OCI-LY3 (cell line): ENCODE measurements around the gene UQCC5.

Experiments used
- H2AFZ ChIP-seq: fragments of 200-600, 300-600 bp; shearing (Covaris generic); 2 replicates; pipeline ENCODE4 v1.6.0; 2014; ENCODE audit warnings: antibody characterized with exemption, low read depth, low read length
- H3K27ac ChIP-seq: fragments of 200-600, 300-600 bp; sonication (generic); 2 replicates; pipeline ENCODE4 v1.5.1; 2014; ENCODE audit warnings: mild to moderate bottlenecking, low read length, moderate library complexity, mixed read lengths
- H3K27me3 ChIP-seq: fragments of 200-600, 300-600 bp; sonication (generic); 2 replicates; pipeline ENCODE4 v1.6.1; 2014; ENCODE audit warnings: low read depth, low read length, mixed read lengths
- H3K36me3 ChIP-seq: fragments of 200-600, 300-600 bp; sonication (generic); replicated peaks from 2 replicates; pipeline ENCODE3; 2014; ENCODE audit warnings: low read depth, low read length, mixed read lengths
- H3K4me1 ChIP-seq: fragments of 300-600, 200-600 bp; sonication (generic); 2 replicates; pipeline ENCODE4 v1.6.1; 2014; ENCODE audit warnings: low read length, mixed read lengths
- H3K4me2 ChIP-seq: fragments of 200-600, 300-600 bp; sonication (generic); 2 replicates; pipeline ENCODE4 v1.6.1; 2014; ENCODE audit warnings: low read length, mixed read lengths
- H3K4me3 ChIP-seq: fragments of 300-600, 200-600 bp; sonication (generic); 2 replicates; pipeline ENCODE4 v1.5.1; 2014; ENCODE audit warnings: antibody characterized with exemption, mild to moderate bottlenecking, low read length, moderate library complexity
- H3K79me2 ChIP-seq: fragments of 300-600, 200-600 bp; shearing (Covaris generic); 2 replicates; pipeline ENCODE4 v1.6.1; 2014; ENCODE audit warnings: mild to moderate bottlenecking, low read length, mixed read lengths
- H3K9ac ChIP-seq: fragments of 300-600, 200-600 bp; shearing (Covaris generic); 2 replicates; pipeline ENCODE4 v1.6.0; 2014; ENCODE audit warnings: mild to moderate bottlenecking, low read length, moderate library complexity
- H3K9me3 ChIP-seq: fragments of 200-600, 300-600 bp; shearing (Covaris generic); 2 replicates; pipeline ENCODE4 v1.6.1; 2014; ENCODE audit warnings: low read length, mixed read lengths; ENCODE audit not compliant: insufficient read depth
- H4K20me1 ChIP-seq: fragments of 200-600, 300-600 bp; sonication (generic); 2 replicates; pipeline ENCODE4 v1.6.1; 2016; ENCODE audit warnings: low read length, mixed read lengths; ENCODE audit not compliant: insufficient read depth
- EZH2phosphoT487 ChIP-seq: fragments of 200-600 bp; shearing (Covaris generic); IDR thresholded peaks from 2 replicates; pipeline ENCODE4 v1.6.1; 2018; ENCODE audit warnings: antibody characterized with exemption, mixed run types, low read depth
- TF ChIP-seq, protein P1 (sequence below): fragments of 200-600, 300-600 bp; sonication (generic); IDR thresholded peaks from 2 replicates; pipeline ENCODE4 v1.5.1; 2014; ENCODE audit warnings: antibody characterized with exemption, low read length, low read depth

The UQCC5 gene

DNA sequence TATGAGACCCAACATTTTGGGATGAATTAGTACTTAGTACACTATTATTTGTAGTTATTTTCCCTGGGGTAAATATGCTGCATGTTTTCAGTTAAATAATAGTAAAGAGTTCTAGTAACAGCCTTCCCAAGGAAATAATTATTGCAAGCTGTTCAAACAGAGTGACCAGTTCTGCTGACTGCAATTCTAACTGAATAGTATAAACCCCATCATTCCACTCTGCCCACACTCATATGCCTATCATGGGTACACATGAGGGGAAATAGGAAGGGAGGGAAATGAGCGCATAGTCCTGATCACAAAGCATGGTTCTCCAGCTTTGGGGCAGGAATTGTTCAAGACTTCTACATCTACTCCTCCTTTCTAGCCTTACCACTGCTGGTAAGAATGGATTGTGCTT lies 18.7 kb downstream of the UQCC5 start:
- no peak for TF ChIP-seq EZH2phosphoT487
- TF ChIP-seq, protein P1, sequence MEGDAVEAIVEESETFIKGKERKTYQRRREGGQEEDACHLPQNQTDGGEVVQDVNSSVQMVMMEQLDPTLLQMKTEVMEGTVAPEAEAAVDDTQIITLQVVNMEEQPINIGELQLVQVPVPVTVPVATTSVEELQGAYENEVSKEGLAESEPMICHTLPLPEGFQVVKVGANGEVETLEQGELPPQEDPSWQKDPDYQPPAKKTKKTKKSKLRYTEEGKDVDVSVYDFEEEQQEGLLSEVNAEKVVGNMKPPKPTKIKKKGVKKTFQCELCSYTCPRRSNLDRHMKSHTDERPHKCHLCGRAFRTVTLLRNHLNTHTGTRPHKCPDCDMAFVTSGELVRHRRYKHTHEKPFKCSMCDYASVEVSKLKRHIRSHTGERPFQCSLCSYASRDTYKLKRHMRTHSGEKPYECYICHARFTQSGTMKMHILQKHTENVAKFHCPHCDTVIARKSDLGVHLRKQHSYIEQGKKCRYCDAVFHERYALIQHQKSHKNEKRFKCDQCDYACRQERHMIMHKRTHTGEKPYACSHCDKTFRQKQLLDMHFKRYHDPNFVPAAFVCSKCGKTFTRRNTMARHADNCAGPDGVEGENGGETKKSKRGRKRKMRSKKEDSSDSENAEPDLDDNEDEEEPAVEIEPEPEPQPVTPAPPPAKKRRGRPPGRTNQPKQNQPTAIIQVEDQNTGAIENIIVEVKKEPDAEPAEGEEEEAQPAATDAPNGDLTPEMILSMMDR = no peak
- Histone ChIP-seq H3K79me2 (no peaks in the 10 kb centered on the region), H3K27me3 (no peaks in the 10 kb centered on the region), H3K9ac (no peak overlapping the region), H3K4me3 (no peak overlapping the region), H3K4me2 (no peak overlapping the region), H2AFZ (no peak overlapping the region), H3K27ac (no peak overlapping the region), H4K20me1 (no peaks in the 10 kb centered on the region), H3K9me3 (no peaks in the 10 kb centered on the region), H3K36me3 (peaks cover 61% of the 10 kb centered on the region), H3K4me1 (no peaks in the 10 kb centered on the region)

DNA sequence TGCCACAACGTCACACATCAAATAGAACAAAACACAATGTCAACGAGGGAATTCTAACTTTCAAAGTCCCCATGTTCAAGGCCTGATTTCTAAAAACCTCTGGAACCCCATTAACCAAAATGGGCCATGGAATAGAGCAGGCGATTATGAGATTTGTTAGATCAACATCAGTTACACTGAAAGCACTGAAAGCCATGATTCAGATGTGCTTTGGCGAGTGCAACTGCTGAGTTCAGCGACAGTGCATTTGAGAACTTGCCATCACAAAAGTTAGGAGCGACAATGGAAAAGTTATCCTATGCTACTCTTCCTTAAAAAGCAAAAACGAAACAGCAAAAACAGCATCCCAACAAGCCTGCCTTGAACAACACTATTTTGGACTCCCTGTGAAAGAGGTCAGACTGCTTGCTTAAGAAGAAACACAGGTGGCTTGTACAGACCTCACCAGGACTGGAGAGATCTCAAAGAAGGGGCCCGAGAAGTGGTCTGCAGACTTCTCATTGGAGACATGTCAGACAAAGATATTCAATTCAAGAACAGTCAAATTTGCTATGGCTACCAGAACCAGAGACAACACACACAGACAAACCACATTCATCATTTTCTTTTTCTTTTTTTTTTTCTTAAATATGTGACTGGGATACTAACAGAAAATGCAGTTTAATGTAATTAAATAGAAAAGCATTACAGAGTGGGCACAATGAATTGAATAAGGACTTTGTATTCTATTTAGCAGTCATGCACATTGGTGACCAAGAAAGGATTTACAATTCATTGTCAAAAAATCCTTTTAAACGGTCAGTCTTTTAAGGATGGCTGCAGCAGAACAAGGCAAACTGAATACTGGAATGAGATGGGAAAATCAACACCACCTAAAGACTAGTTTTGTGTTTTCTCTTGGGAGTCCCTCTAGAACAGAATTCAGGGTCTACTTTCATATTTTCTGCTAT lies 20.9 kb downstream of the UQCC5 start:
- H3K4me2 ChIP-seq = no peak overlapping the region
- H3K79me2 ChIP-seq = no peaks in the 10 kb centered on the region
- H3K36me3 ChIP-seq = peaks cover 62% of the 10 kb centered on the region
- H3K9ac ChIP-seq = no peak overlapping the region
- no peak overlapping the region for H2AFZ ChIP-seq
- H3K4me1 ChIP-seq = no peaks in the 10 kb centered on the region
- no peak overlapping the region for H3K27ac ChIP-seq
- no peaks in the 10 kb centered on the region for H4K20me1 ChIP-seq
- H3K27me3 ChIP-seq = no peaks in the 10 kb centered on the region
- no peak for TF ChIP-seq EZH2phosphoT487
- TF ChIP-seq, protein P1 = no peak
- no peaks in the 10 kb centered on the region for H3K9me3 ChIP-seq
- H3K4me3 ChIP-seq = no peak overlapping the region

DNA sequence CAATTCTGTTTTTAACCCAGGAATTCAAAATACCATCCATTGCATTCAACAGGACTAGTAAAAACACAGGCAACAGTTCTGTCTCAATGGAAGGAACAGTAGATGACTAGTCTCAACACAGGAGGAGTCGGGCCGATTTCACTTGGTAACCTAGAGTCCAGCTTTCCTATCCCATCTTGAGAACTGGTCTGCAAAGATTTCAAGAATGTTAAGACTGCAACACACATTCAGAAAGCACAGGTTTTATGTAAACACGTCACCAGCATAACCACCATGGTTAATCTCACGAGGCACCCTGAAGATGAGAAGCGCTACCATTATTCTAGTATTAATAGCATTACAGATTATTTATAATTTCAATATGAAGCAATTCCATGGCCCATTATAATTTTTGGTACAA lies 22.0 kb downstream of the UQCC5 start:
- Histone ChIP-seq H3K79me2 (no peaks in the 10 kb centered on the region), H3K27ac (no peak overlapping the region), H3K4me1 (no peaks in the 10 kb centered on the region), H3K9ac (no peak overlapping the region), H3K36me3 (peaks cover 63% of the 10 kb centered on the region), H3K4me2 (no peak overlapping the region), H4K20me1 (no peaks in the 10 kb centered on the region), H2AFZ (no peak overlapping the region), H3K27me3 (no peaks in the 10 kb centered on the region), H3K9me3 (no peaks in the 10 kb centered on the region), H3K4me3 (no peak overlapping the region)
- TF ChIP-seq, protein P1 = no peak
- no peak for TF ChIP-seq EZH2phosphoT487

DNA sequence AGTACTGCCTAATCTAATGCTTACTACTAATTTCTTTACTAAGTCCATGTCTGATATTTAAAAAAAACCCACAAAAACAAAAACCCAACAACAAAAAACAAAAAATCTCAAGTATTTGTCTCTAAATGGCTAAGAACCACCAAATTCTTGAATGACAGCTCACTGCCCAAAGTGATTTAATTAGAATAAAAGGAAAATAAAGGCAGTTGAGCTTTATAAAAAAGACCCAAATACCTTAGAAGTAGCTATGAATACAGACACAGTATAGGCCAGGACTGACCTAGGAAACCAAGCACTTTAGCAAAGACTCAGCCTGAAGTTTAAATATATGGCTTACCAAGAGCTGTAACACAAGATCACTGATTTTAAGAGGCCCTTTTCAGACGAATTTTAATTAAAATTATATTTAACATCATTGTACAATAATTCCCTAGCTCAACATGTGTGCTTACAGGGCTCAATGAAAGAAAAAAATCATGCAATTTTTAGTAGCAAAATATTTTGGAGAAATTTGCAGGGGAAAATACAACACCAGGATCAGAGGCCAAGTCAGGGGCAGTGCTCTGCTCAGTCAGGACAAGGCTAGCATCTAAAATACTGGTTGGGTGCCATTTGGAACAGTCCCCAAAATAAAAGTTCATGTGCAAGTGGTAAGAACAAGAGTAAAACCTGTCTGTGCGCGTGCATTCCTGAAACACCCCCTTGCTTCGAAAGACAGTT lies 24.8 kb downstream of the UQCC5 start:
- H4K20me1 ChIP-seq = no peaks in the 10 kb centered on the region
- peaks cover 47% of the 10 kb centered on the region for H3K36me3 ChIP-seq
- no peaks in the 10 kb centered on the region for H3K4me1 ChIP-seq
- no peaks in the 10 kb centered on the region for H3K79me2 ChIP-seq
- H3K4me3 ChIP-seq = no peak overlapping the region
- H3K4me2 ChIP-seq = no peak overlapping the region
- no peak overlapping the region for H3K9ac ChIP-seq
- no peaks in the 10 kb centered on the region for H3K9me3 ChIP-seq
- H3K27me3 ChIP-seq = no peaks in the 10 kb centered on the region
- no peak overlapping the region for H2AFZ ChIP-seq
- TF ChIP-seq, protein P1 = no peak
- TF ChIP-seq EZH2phosphoT487 = no peak
- H3K27ac ChIP-seq = no peak overlapping the region
